ENCODE data around the gene TGFBR2. TPM values are rescaled to one million over a fixed set of nuclear protein-coding genes. Genes with fewer than 3 reads are reported as not detected.

The TGFBR2 gene
- total RNA-seq, 4 donors from 2014 or later, result 120 to 418 (median 218) TPM

GRCh38 chr3:30605706-30606300, 598 bp upstream of the TGFBR2 start:
- TF ChIP-seq CTCF (IDR thresholded peaks at IDR 0.05), result no peak
- TF ChIP-seq POLR2A (IDR thresholded peaks at IDR 0.05), result no peak
- Histone ChIP-seq H3K36me3 (no peaks in the 10 kb centered on the region), H3K4me3 (replicated peaks in 1 of 3) (peak overlapping the region in 2 of 3 donors; percentile 67 to 98), H3K27ac (peak overlapping the region in 2 of 3 donors; percentile 95 to 97), H3K27me3 (no peaks in the 10 kb centered on the region), H3K9me3 (no peaks in the 10 kb centered on the region), H3K4me1 (peaks cover 7 to 9% of the 10 kb centered on the region in 2 donors)
- intact Hi-C loops (cut with DNase I), result loop anchor here (10.0 kb wide), 2 partner anchors 79 to 161 kb away; no protein-coding TSS in a partner anchor
- WGBS, 2 donors, result 21 to 28% methylated on average over 10 of the region's 10 CpGs
- no peak for DNase-seq

GRCh38 chr3:30607032-30607833, 832 bp downstream of the TGFBR2 start:
- peak overlapping the region; percentile 67 to 98 (median 78) for H3K4me3 ChIP-seq (replicated peaks in 1 of 3)
- DNase-seq, result peak; percentile 68 to 79
- H3K27ac ChIP-seq, result peak overlapping the region; percentile 80 to 97 (median 95)
- H3K4me1 ChIP-seq, result peaks cover 8 to 9% of the 10 kb centered on the region in 2 donors
- intact Hi-C loops (cut with DNase I), result loop anchor here (10.0 kb wide), 2 partner anchors 78 to 162 kb away; no protein-coding TSS in a partner anchor
- H3K27me3 ChIP-seq, result no peaks in the 10 kb centered on the region
- peak in 1 of 2 donors; percentile 56 for TF ChIP-seq POLR2A (IDR thresholded peaks at IDR 0.05)
- no peak for TF ChIP-seq CTCF (IDR thresholded peaks at IDR 0.05)
- H3K36me3 ChIP-seq, result no peaks in the 10 kb centered on the region
- no peaks in the 10 kb centered on the region for H3K9me3 ChIP-seq
- WGBS, 2 donors, result 7 to 16% methylated on average over 10 to 29 of the region's 45 CpGs

- Histone ChIP-seq H3K27me3 (no peaks in the 10 kb centered on the region), H3K9me3 (no peaks in the 10 kb centered on the region), H3K27ac (peak overlapping the region; percentile 31 to 97 (median 59)), H3K36me3 (no peaks in the 10 kb centered on the region), H3K4me3 (replicated peaks in 1 of 3) (peak overlapping the region in 1 of 3 donors; percentile 24), H3K4me1 (peaks cover 8 to 9% of the 10 kb centered on the region in 2 donors)
- no peak for TF ChIP-seq CTCF (IDR thresholded peaks at IDR 0.05)
- TF ChIP-seq POLR2A (IDR thresholded peaks at IDR 0.05), result no peak
- WGBS, 2 donors, result 63% methylated on average over 2 of the region's 2 CpGs
- no peak for DNase-seq
- intact Hi-C loops (cut with DNase I), result loop anchor here (10.0 kb wide), 2 partner anchors 76 to 164 kb away; no protein-coding TSS in a partner anchor
Observed at GRCh38 chr3:30608598-30608947, 2.2 kb downstream of the TGFBR2 start.

GRCh38 chr3:30609930-30610701, 3.7 kb downstream of the TGFBR2 start:
- no peak for TF ChIP-seq POLR2A (IDR thresholded peaks at IDR 0.05)
- TF ChIP-seq CTCF (IDR thresholded peaks at IDR 0.05), result no peak
- H3K27ac ChIP-seq, result peak overlapping the region; percentile 13 to 97 (median 46)
- peaks cover 8 to 16% of the 10 kb centered on the region in 2 donors for H3K4me1 ChIP-seq
- no peak for DNase-seq
- no peaks in the 10 kb centered on the region for H3K27me3 ChIP-seq
- intact Hi-C loops (cut with DNase I), result loop anchor here (10.0 kb wide), 2 partner anchors 75 to 165 kb away; no protein-coding TSS in a partner anchor
- H3K4me3 ChIP-seq (replicated peaks in 1 of 3), result peak overlapping the region in 1 of 3 donors; percentile 6
- no peaks in the 10 kb centered on the region for H3K9me3 ChIP-seq
- no peaks in the 10 kb centered on the region for H3K36me3 ChIP-seq
- 78 to 85% methylated on average over 4 of the region's 4 CpGs for WGBS, 2 donors
